Common myeloid progenitor, CD34-positive (primary cell): Measurements from ENCODE around the gene WDR48.
"Not testable (repeated sequence)": the region's sequence is repeated elsewhere in the genome, so short reads cannot be mapped to it uniquely, and the experiment has no call there.

ENCODE experiments used
- CTCF ChIA-PET: fragments of 350-600 bp; sonication (Branson Sonifier 250); formaldehyde crosslinking; loops from one replicate; lab custom pipeline; 2021; ENCODE audit warnings: antibody characterized with exemption; lab: Charles Lee
- POLR2A ChIA-PET: fragments of 350-600 bp; sonication (Branson Sonifier 250); formaldehyde crosslinking; loops from one replicate; lab custom pipeline; 2021; ENCODE audit warnings: antibody characterized with exemption; lab: Charles Lee
- DNase-seq, 3 donors: peaks; one replicate each; pipeline versions ENCODE4 v3.0.0 to v3.0.0-alpha.2; 2013
- H3K27ac ChIP-seq, 2 experiments: 1 replicate in 1 of 2; 2 replicates in 1 of 2; pipeline ENCODE4 v1.7.0; 2013; ENCODE audit warnings: inconsistent platforms in 2 of 2, low read length in 2 of 2, mild to moderate bottlenecking in 2 of 2, low read depth in 1 of 2, moderate library complexity in 1 of 2; ENCODE audit not compliant: severe bottlenecking in 2 of 2, insufficient read depth in 1 of 2, poor library complexity in 1 of 2
- H3K27me3 ChIP-seq, 5 experiments: replicated peaks in 2 of 5; 1 replicate in 3 of 5; 2 replicates in 2 of 5; pipeline versions ENCODE4 v1.6.1 to v1.7.0; 2013; ENCODE audit warnings: low read length in 4 of 5, mild to moderate bottlenecking in 2 of 5, moderate library complexity in 2 of 5, inconsistent platforms in 1 of 5; ENCODE audit not compliant: insufficient read depth in 5 of 5, control insufficient read depth in 4 of 5
- H3K36me3 ChIP-seq, 4 experiments: 1 replicate in 2 of 4; 2 replicates in 2 of 4; pipeline versions ENCODE4 v1.6.1 to v1.7.0; 2013; ENCODE audit warnings: low read length in 3 of 4, control low read depth in 1 of 4, mild to moderate bottlenecking in 1 of 4; ENCODE audit not compliant: control insufficient read depth in 4 of 4, insufficient read depth in 4 of 4
- H3K4me1 ChIP-seq, 4 experiments: 1 replicate in 3 of 4; 2 replicates in 1 of 4; pipeline versions ENCODE4 v1.6.1 to v1.7.1; 2013; ENCODE audit warnings: low read length in 3 of 4, mild to moderate bottlenecking in 3 of 4, control low read depth in 1 of 4, inconsistent platforms in 1 of 4, moderate library complexity in 1 of 4; ENCODE audit not compliant: control insufficient read depth in 4 of 4, insufficient read depth in 4 of 4; ENCODE audit errors: control extremely low read depth in 1 of 4
- H3K4me3 ChIP-seq, 7 experiments: 1 replicate in 4 of 7; 2 replicates in 3 of 7; pipeline versions ENCODE4 v1.5.1 to v1.7.0; 2013; ENCODE audit warnings: mild to moderate bottlenecking in 7 of 7, low read length in 6 of 7, moderate library complexity in 6 of 7, inconsistent platforms in 2 of 7, low read depth in 2 of 7, control low read depth in 1 of 7; ENCODE audit not compliant: insufficient read depth in 4 of 7, control insufficient read depth in 1 of 7; ENCODE audit errors: extremely low read depth in 1 of 7
- H3K9me3 ChIP-seq, 5 experiments: 1 replicate in 4 of 5; 2 replicates in 1 of 5; pipeline versions ENCODE4 v1.6.1 to v1.7.1; 2013; ENCODE audit warnings: low read length in 4 of 5, mild to moderate bottlenecking in 2 of 5, inconsistent platforms in 1 of 5, low read depth in 1 of 5, moderate library complexity in 1 of 5; ENCODE audit not compliant: control insufficient read depth in 4 of 5, insufficient read depth in 2 of 5; ENCODE audit errors: control extremely low read depth in 1 of 5
- WGBS: methylation state at CpG from one replicate; pipeline ENCODE4 v1.1.5; 2013; ENCODE audit not compliant: insufficient coverage; 5-methylcytosine and 5-hydroxymethylcytosine counted together

WDR48 gene

DNA sequence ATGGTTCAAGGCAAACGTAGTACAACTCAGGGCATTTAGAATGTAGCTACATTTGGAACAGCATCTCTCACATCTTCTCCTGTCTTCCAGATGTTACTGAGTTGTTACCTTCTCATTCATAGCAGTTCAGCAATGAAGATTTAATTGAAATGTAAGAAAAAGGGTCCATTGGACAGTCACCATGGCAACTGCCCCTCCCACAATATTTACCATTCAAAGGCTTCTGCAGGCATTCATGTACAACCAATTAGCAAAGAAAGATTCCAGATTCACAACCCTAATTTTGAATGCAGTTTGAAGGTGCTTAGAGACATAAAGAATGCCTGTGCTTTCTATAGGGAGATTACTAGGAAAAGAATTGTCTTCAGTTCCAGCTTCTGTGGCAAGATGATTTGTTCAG lies 22.3 kb upstream of the WDR48 start:
- Histone ChIP-seq H3K4me1 (no peaks in the 10 kb centered on the region), H3K9me3 (no peaks in the 10 kb centered on the region), H3K4me3 (no peak overlapping the region), H3K36me3 (no peaks in the 10 kb centered on the region), H3K27me3 (no peaks in the 10 kb centered on the region), H3K27ac (no peak overlapping the region)
- POLR2A ChIA-PET, result no interaction called here
- CTCF ChIA-PET, result interaction anchor here (1.2 to 2.7 kb wide), 10 partner anchors 8 to 529 kb away, joined by 3 to 11 read pairs (median 6); no protein-coding TSS in a partner anchor
- no peak for DNase-seq
- WGBS, result 100% methylated on average over 1 of the region's 1 CpG

GRCh38 chr3:39038165-39038564 lies 13.7 kb upstream of the WDR48 start:
- no peak overlapping the region for H3K27ac ChIP-seq
- H3K9me3 ChIP-seq, result peaks cover 0 to 15% (median 0%) of the 10 kb centered on the region in 5 experiments
- H3K27me3 ChIP-seq, result no peaks in the 10 kb centered on the region
- POLR2A ChIA-PET, result no interaction called here
- no peaks in the 10 kb centered on the region for H3K36me3 ChIP-seq
- DNase-seq, result no peak
- H3K4me3 ChIP-seq, result no peak overlapping the region
- no peaks in the 10 kb centered on the region for H3K4me1 ChIP-seq
- CTCF ChIA-PET, result no interaction called here

- CTCF ChIA-PET, result interaction anchor here (1.2 kb wide), 1 partner anchor 10 kb away, joined by 6 read pairs; no protein-coding TSS in a partner anchor
- H3K4me3 ChIP-seq, result no peak overlapping the region
- H3K27ac ChIP-seq, result no peak overlapping the region
- peaks cover 2 to 21% (median 14%) of the 10 kb centered on the region in 4 experiments for H3K4me1 ChIP-seq
- no peaks in the 10 kb centered on the region for H3K9me3 ChIP-seq
- DNase-seq, result peak in 1 of 3 donors; percentile 9
- H3K36me3 ChIP-seq, result no peaks in the 10 kb centered on the region
- no peaks in the 10 kb centered on the region for H3K27me3 ChIP-seq
- POLR2A ChIA-PET, result no interaction called here
Observed at GRCh38 chr3:39050029-39050428, 1.8 kb upstream of the WDR48 start.

GRCh38 chr3:39052583-39052982 lies 767 bp downstream of the WDR48 start:
- ChIA-PET CTCF (no interaction called here), POLR2A (no interaction called here)
- DNase-seq, result peak in 1 of 3 donors; percentile 82
- Histone ChIP-seq H3K27ac (peak overlapping the region; percentile 95 to 98), H3K27me3 (no peaks in the 10 kb centered on the region), H3K4me1 (peaks cover 2 to 22% (median 16%) of the 10 kb centered on the region in 4 experiments), H3K4me3 (peak overlapping the region; percentile 61 to 91 (median 83)), H3K9me3 (no peaks in the 10 kb centered on the region), H3K36me3 (no peaks in the 10 kb centered on the region)
- no CpG with 5 or more reads among the region's 11 CpGs for WGBS

GRCh38 chr3:39053696-39054095 lies 1.9 kb downstream of the WDR48 start:
- H3K4me1 ChIP-seq, result peaks cover 2 to 22% (median 16%) of the 10 kb centered on the region in 4 experiments
- H3K4me3 ChIP-seq, result no peak overlapping the region
- DNase-seq, result no peak
- no peak overlapping the region for H3K27ac ChIP-seq
- POLR2A ChIA-PET, result no interaction called here
- H3K27me3 ChIP-seq, result no peaks in the 10 kb centered on the region
- H3K9me3 ChIP-seq, result no peaks in the 10 kb centered on the region
- CTCF ChIA-PET, result no interaction called here
- 100% methylated on average over 2 of the region's 2 CpGs for WGBS
- no peaks in the 10 kb centered on the region for H3K36me3 ChIP-seq

DNA sequence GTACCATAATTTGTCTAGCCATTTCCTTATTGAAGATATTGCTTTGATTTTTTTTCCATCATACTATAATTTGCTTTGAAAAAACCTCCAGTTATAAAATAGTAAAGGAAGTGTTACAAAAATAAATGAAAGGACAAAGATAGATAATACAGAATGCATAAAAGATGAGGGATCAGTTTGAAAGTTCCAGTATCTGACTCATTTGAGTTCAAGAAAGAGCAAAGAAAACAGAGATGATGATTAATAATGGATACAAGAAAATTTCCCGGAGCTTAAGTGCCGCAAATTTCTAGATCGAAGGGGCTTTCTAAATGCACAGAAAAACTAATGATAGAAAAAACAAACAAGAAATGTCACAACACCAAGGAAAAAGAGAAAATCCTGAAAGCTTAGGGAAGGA lies 4.3 kb downstream of the WDR48 start:
- Histone ChIP-seq H3K27ac (no peak overlapping the region), H3K4me1 (peaks cover 0 to 21% (median 14%) of the 10 kb centered on the region in 4 experiments), H3K27me3 (no peaks in the 10 kb centered on the region), H3K4me3 (no peak overlapping the region), H3K9me3 (peaks cover 0 to 1% (median 0%) of the 10 kb centered on the region in 5 experiments), H3K36me3 (no peaks in the 10 kb centered on the region)
- DNase-seq, result no peak
- WGBS, result no CpG with 5 or more reads among the region's 3 CpGs
- POLR2A ChIA-PET, result interaction anchor here (0.6 kb wide), 1 partner anchor 25 kb away, joined by 5 read pairs; no protein-coding TSS in a partner anchor
- CTCF ChIA-PET, result interaction anchor here (2.2 kb wide), 1 partner anchor 9 kb away, joined by 8 read pairs; no protein-coding TSS in a partner anchor

DNA sequence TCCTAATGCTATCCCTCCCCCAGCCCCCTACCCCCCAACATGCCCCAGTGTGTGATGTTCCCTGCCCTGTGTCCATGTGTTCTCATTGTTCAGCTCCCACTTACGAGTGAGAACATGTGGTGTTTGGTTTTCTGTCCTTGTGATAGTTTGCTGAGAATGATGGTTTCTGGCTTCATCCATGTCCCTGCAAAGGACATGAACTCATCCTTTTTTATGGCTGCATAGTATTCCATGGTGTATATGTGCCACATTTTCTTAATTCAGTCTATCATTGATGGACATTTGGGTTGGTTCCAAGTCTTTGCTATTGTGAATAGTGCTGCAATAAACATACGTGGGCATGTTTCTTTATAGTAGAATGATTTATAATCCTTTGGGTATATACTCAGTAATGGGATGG lies 9.4 kb downstream of the WDR48 start:
- H3K27ac ChIP-seq, DNase-seq, POLR2A ChIA-PET, H3K9me3 ChIP-seq, H3K27me3 ChIP-seq, H3K36me3 ChIP-seq, H3K4me3 ChIP-seq, CTCF ChIA-PET: not testable (repeated sequence)
- whole genome bisulfite sequencing, result no CpG with 5 or more reads among the region's 2 CpGs
- H3K4me1 ChIP-seq, result peaks cover 0 to 12% (median 3%) of the 10 kb centered on the region in 4 experiments
